Measurements from ENCODE around the gene XIRP2.

The XIRP2 gene

GRCh38 chr2:167115541-167115940, 227.3 kb downstream of the XIRP2 start:
- in situ Hi-C loops (cut with MboI; ENCODE audit: low sequenced_read_pairs, unreplicated experiment): no loop called here
- no peak for TF ChIP-seq CTCF (IDR thresholded peaks at IDR 0.05; ENCODE audit: borderline replicate concordance, control extremely low read depth, extremely low read depth, insufficient read depth, missing control alignments)
- no peak for DNase-seq (ENCODE audit: low spot score)

- no peak for TF ChIP-seq CTCF (IDR thresholded peaks at IDR 0.05; ENCODE audit: borderline replicate concordance, control extremely low read depth, extremely low read depth, insufficient read depth, missing control alignments)
- in situ Hi-C loops (cut with MboI; ENCODE audit: low sequenced_read_pairs, unreplicated experiment): no loop called here
- DNase-seq (ENCODE audit: low spot score): no peak
These were observed 234.1 kb downstream of the XIRP2 start for GRCh38 chr2:167122389-167122788.

- DNase-seq (ENCODE audit: low spot score): no peak
- TF ChIP-seq CTCF (IDR thresholded peaks at IDR 0.05; ENCODE audit: borderline replicate concordance, control extremely low read depth, extremely low read depth, insufficient read depth, missing control alignments): no peak
- in situ Hi-C loops (cut with MboI; ENCODE audit: low sequenced_read_pairs, unreplicated experiment): no loop called here
These were observed 237.9 kb downstream of the XIRP2 start for GRCh38 chr2:167126165-167126564.

DNA sequence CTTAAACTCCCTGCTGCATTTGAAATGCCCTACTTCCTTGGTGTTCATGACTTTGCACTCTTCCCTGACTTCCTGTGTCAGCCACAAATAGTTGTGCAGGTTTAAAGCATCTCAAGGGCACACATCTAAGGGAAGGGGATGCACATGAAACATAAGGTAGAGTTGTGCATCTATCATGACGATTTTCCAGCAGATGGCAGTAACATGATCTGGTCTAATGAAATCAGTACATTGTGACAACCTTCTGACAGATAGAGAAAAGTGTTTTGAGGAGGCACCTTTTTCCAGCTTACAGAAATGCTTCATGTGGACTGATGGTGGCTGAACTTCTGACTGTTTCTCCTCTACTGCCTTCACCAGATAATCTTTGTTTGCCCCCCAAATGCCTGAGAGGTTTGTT, 238.9 kb downstream of the XIRP2 start:
- no peak for TF ChIP-seq CTCF (IDR thresholded peaks at IDR 0.05; ENCODE audit: borderline replicate concordance, control extremely low read depth, extremely low read depth, insufficient read depth, missing control alignments)
- no peak for DNase-seq (ENCODE audit: low spot score)
- in situ Hi-C loops (cut with MboI; ENCODE audit: low sequenced_read_pairs, unreplicated experiment): no loop called here

DNA sequence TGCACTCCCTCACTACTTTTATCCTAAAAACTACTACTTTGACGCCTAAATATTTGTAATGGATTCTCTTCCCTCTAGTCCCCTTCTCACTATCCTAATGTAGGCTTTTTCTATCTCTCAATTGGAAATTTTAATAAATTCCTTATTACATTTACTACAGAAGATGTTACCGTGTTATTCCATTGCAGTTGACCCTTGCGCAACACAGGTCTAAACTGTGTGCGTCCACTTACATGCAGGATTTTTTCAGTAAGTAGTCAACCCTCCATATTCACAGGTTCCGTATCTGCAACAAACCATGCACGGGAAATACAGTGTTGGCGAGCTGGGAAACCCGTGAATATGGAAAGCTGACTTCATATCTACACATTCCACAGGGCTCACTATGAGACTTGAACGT, 239.8 kb downstream of the XIRP2 start:
- in situ Hi-C loops (cut with MboI; ENCODE audit: low sequenced_read_pairs, unreplicated experiment): no loop called here
- no peak for TF ChIP-seq CTCF (IDR thresholded peaks at IDR 0.05; ENCODE audit: borderline replicate concordance, control extremely low read depth, extremely low read depth, insufficient read depth, missing control alignments)
- DNase-seq (ENCODE audit: low spot score): no peak

DNA sequence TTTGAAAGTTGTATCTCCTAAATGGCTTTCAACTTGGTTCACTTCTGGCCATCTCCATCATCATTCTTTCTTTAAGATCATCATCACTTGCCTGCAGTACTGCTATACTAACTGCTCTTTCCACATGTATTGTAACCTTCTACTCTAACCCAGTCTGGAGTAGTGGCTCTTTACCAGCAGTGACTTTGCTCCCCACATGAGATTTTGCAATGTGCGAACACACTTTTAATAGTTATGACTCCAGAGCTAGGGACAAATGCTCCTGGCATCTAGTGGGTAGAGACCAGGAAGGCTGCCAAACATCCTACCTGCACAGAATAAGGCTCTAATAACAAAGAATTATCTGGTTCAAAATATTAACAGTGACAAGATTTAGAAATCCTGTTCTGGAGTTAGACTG, 243.8 kb downstream of the XIRP2 start:
- no peak for TF ChIP-seq CTCF (IDR thresholded peaks at IDR 0.05; ENCODE audit: borderline replicate concordance, control extremely low read depth, extremely low read depth, insufficient read depth, missing control alignments)
- in situ Hi-C loops (cut with MboI; ENCODE audit: low sequenced_read_pairs, unreplicated experiment): no loop called here
- DNase-seq (ENCODE audit: low spot score): no peak

Measured in GM13976 (cell line).